Caco-2 (cell line): ENCODE data around the gene SSMEM1. TPM values are rescaled to one million over a fixed set of nuclear protein-coding genes. Genes with fewer than 3 reads are reported as not detected.

ENCODE experiments used
- Bru-seq: library from RNA; stranded (reverse); fragments of 400-500 nt; gene quantifications from one replicate; lab custom pipeline; 2021; lab: Mats Ljungman, UMichigan
- BruChase-seq, 2 experiments: library from RNA; stranded (reverse); fragments of 400-500 nt; gene quantifications; one replicate each; lab custom pipeline; 2021; lab: Mats Ljungman, UMichigan
- BruUV-seq: library from RNA; stranded (reverse); fragments of 400-500 nt; replicated peaks from 2 replicates; lab custom pipeline; 2021; lab: Mats Ljungman, UMichigan
- CTCF ChIA-PET: fragments of 300-600 bp; sonication (Branson Sonifier 250); formaldehyde crosslinking; loops from one replicate; lab custom pipeline; 2022; ENCODE audit warnings: antibody characterized with exemption; lab: Charles Lee
- POLR2A ChIA-PET: fragments of 300-600 bp; sonication (Branson Sonifier 250); formaldehyde crosslinking; loops from one replicate; lab custom pipeline; 2022; ENCODE audit warnings: antibody characterized with exemption; lab: Charles Lee
- DNase-seq, 2 experiments: peaks; one replicate each; pipeline versions ENCODE4 v3.0.0 to v3.0.0-alpha.2; 2020 to 2022
- H3K27me3 ChIP-seq: replicated peaks from 2 replicates; pipeline ENCODE4 v1.6.0; 2011; ENCODE audit warnings: low read length; ENCODE audit not compliant: control insufficient read depth, insufficient read depth
- H3K36me3 ChIP-seq: 2 replicates; pipeline ENCODE4 v1.5.1; 2011; ENCODE audit warnings: low read length; ENCODE audit not compliant: control insufficient read depth, insufficient read depth
- H3K4me1 ChIP-seq: fragments of 250-450 bp; sonication (Bioruptor Pico); 2 replicates; pipeline ENCODE4 v1.5.1; 2020; ENCODE audit warnings: mild to moderate bottlenecking
- H3K4me3 ChIP-seq: 2 replicates; pipeline ENCODE4 v1.5.1; 2011; ENCODE audit warnings: low read depth, mild to moderate bottlenecking, control low read depth, low read length
- H3K9me3 ChIP-seq: fragments of 250-450 bp; sonication (Bioruptor Pico); 2 replicates; pipeline ENCODE4 v1.5.1; 2020; ENCODE audit warnings: mild to moderate bottlenecking, moderate library complexity
- H3K27ac Mint-ChIP-seq: one replicate; pipeline ENCODE4 v1.8.0; 2022; ENCODE audit warnings: mixed read lengths; ENCODE audit not compliant: unreplicated experiment
- H3K27me3 Mint-ChIP-seq: one replicate; pipeline ENCODE4 v1.8.0; 2022; ENCODE audit warnings: mixed read lengths; ENCODE audit not compliant: insufficient read depth, unreplicated experiment
- H3K36me3 Mint-ChIP-seq: one replicate; pipeline ENCODE4 v1.8.0; 2022; ENCODE audit warnings: mild to moderate bottlenecking, mixed read lengths; ENCODE audit not compliant: insufficient read depth, unreplicated experiment
- H3K4me1 Mint-ChIP-seq: one replicate; pipeline ENCODE4 v1.8.0; 2022; ENCODE audit warnings: low read depth, mixed read lengths; ENCODE audit not compliant: unreplicated experiment
- H3K4me3 Mint-ChIP-seq: one replicate; pipeline ENCODE4 v1.8.0; 2022; ENCODE audit warnings: mild to moderate bottlenecking, moderate library complexity, mixed read lengths; ENCODE audit not compliant: unreplicated experiment
- H3K9me3 Mint-ChIP-seq: one replicate; pipeline ENCODE4 v1.8.0; 2022; ENCODE audit warnings: mixed read lengths; ENCODE audit not compliant: unreplicated experiment
- intact Hi-C: fragments of 100-400 bp; cut with micrococcal nuclease; formaldehyde crosslinking; loops from one replicate; pipeline ENCODE4 v1.10.0; 2022; ENCODE audit not compliant: unreplicated experiment
- long read RNA-seq: library from polyadenylated mRNA; stranded (forward); transcript quantifications from one replicate; pipeline ENCODE4 v2.0.0, GENCODE V29; 2022
- total RNA-seq: library from RNA; stranded (reverse); gene quantifications from 2 replicates; pipeline ENCODE4 v1.2.3, GENCODE V29; 2022
- TF ChIP-seq, protein P1 (sequence below), 2 experiments: fragments of 200-600 bp in 1 of 2; IDR thresholded peaks; 1 replicate in 1 of 2; 2 replicates in 1 of 2; pipeline versions ENCODE4 v1.5.1 to v1.8.0; 2011 to 2022; ENCODE audit warnings: antibody characterized with exemption in 1 of 2, control low read depth in 1 of 2, inconsistent platforms in 1 of 2, low read depth in 1 of 2, low read length in 1 of 2, mild to moderate bottlenecking in 1 of 2, moderate library complexity in 1 of 2; ENCODE audit not compliant: insufficient read depth in 1 of 2, severe bottlenecking in 1 of 2, unreplicated experiment in 1 of 2

Gene SSMEM1, protein sequence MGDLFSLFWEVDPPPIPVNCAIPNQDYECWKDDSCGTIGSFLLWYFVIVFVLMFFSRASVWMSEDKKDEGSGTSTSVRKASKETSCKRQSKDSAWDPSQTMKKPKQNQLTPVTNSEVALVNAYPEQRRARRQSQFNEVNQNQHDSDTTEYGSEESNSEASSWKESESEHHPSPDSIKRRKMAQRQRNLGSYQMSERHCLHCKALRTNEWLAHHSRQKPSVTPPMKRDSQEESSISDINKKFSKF
- total RNA-seq (not detected in 2 replicates), Bru-seq, nascent RNA (percentile 19 among the genes with signal in this experiment), BruChase-seq, experiment 1, labeled RNA remaining after a 2-hour chase (not detected), BruChase-seq, experiment 2, labeled RNA remaining after a 6-hour chase (percentile 10 among the genes with signal in this experiment)
- long read RNA-seq, result 0 reads

DNA sequence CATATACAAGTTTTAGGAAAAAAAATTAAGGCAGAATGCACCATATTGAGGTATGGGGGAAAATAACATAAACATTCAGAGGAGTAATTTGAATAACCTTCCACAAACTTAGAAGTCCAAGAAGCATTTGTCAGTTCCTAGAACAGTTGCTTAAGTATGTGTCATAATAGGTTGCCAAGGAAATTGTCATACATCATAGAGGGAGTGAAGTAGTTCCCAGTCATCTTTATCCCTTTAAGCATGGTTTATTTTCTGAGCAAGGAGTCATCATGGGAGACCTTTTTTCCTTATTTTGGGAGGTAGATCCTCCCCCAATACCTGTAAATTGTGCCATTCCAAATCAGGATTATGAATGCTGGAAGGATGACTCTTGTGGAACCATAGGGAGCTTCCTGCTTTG lies at the start of gene SSMEM1:
SSMEM1 (plus strand) TSS at position 219 of the 400 bp plus-strand sequence; CDS start at position 270, 51 bp downstream.
- DNase-seq, result no peak
- Histone ChIP-seq H3K4me3 (no peak within 1 kb of the TSS), H3K36me3 (no peaks in the 10 kb centered on the region), H3K9me3 (no peaks in the 10 kb centered on the region), H3K27me3 (no peaks in the 10 kb centered on the region), H3K4me1 (peaks cover 7% of the 10 kb centered on the region)
- no TSS peak for BruUV-seq
- Mint-ChIP-seq H3K9me3 (no peaks in the 10 kb centered on the region), H3K36me3 (peaks cover 18% of the 10 kb centered on the region), H3K4me1 (no peaks in the 10 kb centered on the region), H3K4me3 (no peak within 1 kb of the TSS), H3K27ac (no peak within 1 kb of the TSS), H3K27me3 (no peaks in the 10 kb centered on the region)
- ChIA-PET POLR2A (no interaction called here), CTCF (no interaction called here)
- intact Hi-C loops, result no loop called here
- TF ChIP-seq, protein P1, sequence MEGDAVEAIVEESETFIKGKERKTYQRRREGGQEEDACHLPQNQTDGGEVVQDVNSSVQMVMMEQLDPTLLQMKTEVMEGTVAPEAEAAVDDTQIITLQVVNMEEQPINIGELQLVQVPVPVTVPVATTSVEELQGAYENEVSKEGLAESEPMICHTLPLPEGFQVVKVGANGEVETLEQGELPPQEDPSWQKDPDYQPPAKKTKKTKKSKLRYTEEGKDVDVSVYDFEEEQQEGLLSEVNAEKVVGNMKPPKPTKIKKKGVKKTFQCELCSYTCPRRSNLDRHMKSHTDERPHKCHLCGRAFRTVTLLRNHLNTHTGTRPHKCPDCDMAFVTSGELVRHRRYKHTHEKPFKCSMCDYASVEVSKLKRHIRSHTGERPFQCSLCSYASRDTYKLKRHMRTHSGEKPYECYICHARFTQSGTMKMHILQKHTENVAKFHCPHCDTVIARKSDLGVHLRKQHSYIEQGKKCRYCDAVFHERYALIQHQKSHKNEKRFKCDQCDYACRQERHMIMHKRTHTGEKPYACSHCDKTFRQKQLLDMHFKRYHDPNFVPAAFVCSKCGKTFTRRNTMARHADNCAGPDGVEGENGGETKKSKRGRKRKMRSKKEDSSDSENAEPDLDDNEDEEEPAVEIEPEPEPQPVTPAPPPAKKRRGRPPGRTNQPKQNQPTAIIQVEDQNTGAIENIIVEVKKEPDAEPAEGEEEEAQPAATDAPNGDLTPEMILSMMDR (IDR thresholded peaks at IDR 0.05; ENCODE audit: insufficient read depth in 1 of 2, low read depth in 1 of 2, low read length in 1 of 2, severe bottlenecking in 1 of 2, unreplicated experiment in 1 of 2), result no peak

DNA sequence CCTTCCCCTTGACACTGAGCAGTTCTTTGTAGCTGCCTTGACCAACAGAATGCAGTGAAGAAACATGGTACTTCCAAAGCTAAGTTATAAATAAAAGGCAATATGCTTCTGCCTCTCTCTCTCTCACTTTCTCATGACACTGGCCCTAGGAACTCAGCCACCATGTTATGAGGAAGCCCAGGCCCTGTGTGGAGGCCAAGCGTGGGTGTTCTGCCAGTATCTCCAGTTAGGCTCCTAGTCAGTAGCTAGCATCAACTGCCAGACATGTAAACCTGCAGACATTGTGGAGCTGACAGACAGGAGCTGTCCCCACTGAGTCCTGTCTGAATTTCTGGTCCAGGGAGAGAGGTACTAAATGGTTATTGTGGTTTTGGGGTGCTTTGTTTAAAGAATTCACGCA lies 47.6 kb upstream of the SSMEM1 start:
- H3K36me3 Mint-ChIP-seq, result peaks cover 24% of the 10 kb centered on the region

DNA sequence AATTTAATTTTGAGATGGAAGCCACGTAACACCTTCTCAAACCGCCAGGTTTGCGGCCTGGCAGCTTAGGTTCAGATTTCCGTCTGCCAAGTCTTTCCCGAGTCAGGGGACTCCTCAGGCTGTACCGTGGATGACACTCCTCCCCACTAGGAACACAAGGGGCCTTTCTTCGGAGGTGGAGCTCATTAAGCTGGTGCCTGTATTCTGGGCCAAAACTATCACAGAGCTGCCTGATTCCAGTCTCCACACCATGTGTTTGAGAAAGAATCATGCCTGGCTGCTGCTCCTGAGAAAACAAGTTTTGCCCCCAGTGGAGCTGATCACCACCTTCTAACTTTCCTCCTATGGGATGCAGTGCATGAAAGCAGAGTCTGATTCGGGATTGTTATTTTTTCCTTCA lies 47.2 kb upstream of the SSMEM1 start:
- no peaks in the 10 kb centered on the region for H3K9me3 Mint-ChIP-seq
- BruUV-seq, result no TSS peak
- Histone ChIP-seq H3K9me3 (no peaks in the 10 kb centered on the region), H3K4me3 (no peak overlapping the region), H3K27me3 (no peaks in the 10 kb centered on the region), H3K36me3 (no peaks in the 10 kb centered on the region; the same call in 1 of the 2 replicates), H3K4me1 (no peaks in the 10 kb centered on the region)
- H3K27ac Mint-ChIP-seq, result no peak overlapping the region
- intact Hi-C loops, result no loop called here
- no peaks in the 10 kb centered on the region for H3K4me1 Mint-ChIP-seq
- H3K36me3 Mint-ChIP-seq, result peaks cover 24% of the 10 kb centered on the region
- POLR2A ChIA-PET, result no interaction called here
- no peaks in the 10 kb centered on the region for H3K27me3 Mint-ChIP-seq
- CTCF ChIA-PET, result no interaction called here
- DNase-seq, result no peak
- no peak overlapping the region for H3K4me3 Mint-ChIP-seq
- TF ChIP-seq, protein P1 (IDR thresholded peaks at IDR 0.05; ENCODE audit: insufficient read depth in 1 of 2, low read depth in 1 of 2, low read length in 1 of 2, severe bottlenecking in 1 of 2, unreplicated experiment in 1 of 2), result no peak

More for the DNA sequence above, 47.6 kb upstream of the SSMEM1 start:
- no peaks in the 10 kb centered on the region for H3K9me3 Mint-ChIP-seq
- Histone ChIP-seq H3K4me1 (no peaks in the 10 kb centered on the region), H3K4me3 (no peak overlapping the region), H3K27me3 (no peaks in the 10 kb centered on the region), H3K36me3 (no peaks in the 10 kb centered on the region; the same call in 1 of the 2 replicates), H3K9me3 (no peaks in the 10 kb centered on the region)
- no TSS peak for BruUV-seq
- H3K4me1 Mint-ChIP-seq, result no peaks in the 10 kb centered on the region
- ChIA-PET CTCF (no interaction called here), POLR2A (no interaction called here)
- intact Hi-C loops, result no loop called here
- no peaks in the 10 kb centered on the region for H3K27me3 Mint-ChIP-seq
- H3K27ac Mint-ChIP-seq, result no peak overlapping the region
- no peak overlapping the region for H3K4me3 Mint-ChIP-seq
- no peak for DNase-seq
- TF ChIP-seq, protein P1 (IDR thresholded peaks at IDR 0.05; ENCODE audit: insufficient read depth in 1 of 2, low read depth in 1 of 2, low read length in 1 of 2, severe bottlenecking in 1 of 2, unreplicated experiment in 1 of 2), result no peak
